Smooth muscle cell (in vitro differentiated cells): ENCODE results near the gene ABLIM1. TPM values are rescaled to one million over a fixed set of nuclear protein-coding genes. Genes with fewer than 3 reads are reported as not detected.

Experiments used
- DNase-seq: peaks from one replicate; lab custom pipeline; 2025; ENCODE audit not compliant: unreplicated experiment; lab: John Stamatoyannopoulos, UW
- H2AFZ ChIP-seq: fragments of 200-600 bp; sonication (generic); 2 replicates; pipeline ENCODE4 v1.6.0; 2016; ENCODE audit warnings: antibody characterized with exemption, low read depth, mild to moderate bottlenecking
- H3F3A ChIP-seq: fragments of 200-600 bp; sonication (generic); 2 replicates; pipeline ENCODE4 v1.6.0; 2017; ENCODE audit warnings: antibody characterized with exemption, low read depth
- H3K27ac ChIP-seq: fragments of 200-600 bp; sonication (generic); 2 replicates; pipeline ENCODE4 v1.5.1; 2016; ENCODE audit warnings: low read depth, mild to moderate bottlenecking
- H3K27me3 ChIP-seq: fragments of 200-600 bp; sonication (generic); 2 replicates; pipeline ENCODE4 v1.6.1; 2016; ENCODE audit warnings: low read depth, mild to moderate bottlenecking
- H3K36me3 ChIP-seq: fragments of 200-600 bp; sonication (generic); 2 replicates; pipeline ENCODE4 v1.5.1; 2016; ENCODE audit warnings: low read depth
- H3K4me1 ChIP-seq: fragments of 200-600 bp; sonication (generic); 2 replicates; pipeline ENCODE4 v1.5.1; 2016; ENCODE audit warnings: low read depth
- H3K4me2 ChIP-seq: fragments of 200-600 bp; sonication (generic); 2 replicates; pipeline ENCODE4 v1.6.0; 2016; ENCODE audit warnings: mild to moderate bottlenecking
- H3K4me3 ChIP-seq: fragments of 200-600 bp; sonication (generic); 2 replicates; pipeline ENCODE4 v1.5.1; 2016; ENCODE audit warnings: mild to moderate bottlenecking
- H3K79me2 ChIP-seq: fragments of 200-600 bp; sonication (generic); 2 replicates; pipeline ENCODE4 v1.6.0; 2016; ENCODE audit warnings: low read depth, mild to moderate bottlenecking
- H3K9ac ChIP-seq: fragments of 200-600 bp; sonication (generic); 2 replicates; pipeline ENCODE4 v1.6.0; 2016; ENCODE audit warnings: low read depth
- H3K9me3 ChIP-seq: fragments of 200-600 bp; sonication (generic); replicated peaks from 2 replicates; pipeline ENCODE4 v1.5.1; 2016; ENCODE audit warnings: low read depth
- H4K20me1 ChIP-seq: fragments of 200-600 bp; sonication (generic); 2 replicates; pipeline ENCODE4 v1.6.0; 2016; ENCODE audit warnings: low read depth
- WGBS: methylation state at CpG from one replicate; pipeline ENCODE4 v1.1.7; 2016; ENCODE audit warnings: low lambda C conversion rate; 5-methylcytosine and 5-hydroxymethylcytosine counted together
- polyA plus RNA-seq: library from polyadenylated mRNA; unstranded; fragments of >200 nt; fragmentation: Nextera tagmentation; extraction: Ambion mirVana; gene quantifications from 2 replicates; pipeline ENCODE4 v1.2.1, GENCODE V29; 2016
- total RNA-seq: library from RNA; depleted of rRNA; stranded (reverse); fragments of >200 nt; gene quantifications from 2 replicates; pipeline ENCODE4 v1.2.3, GENCODE V29; 2014
- TF ChIP-seq, protein P1 (sequence below): fragments of 200-600 bp; sonication (generic); IDR thresholded peaks from 2 replicates; pipeline ENCODE4 v1.5.1; 2017; ENCODE audit warnings: borderline replicate concordance, mild to moderate bottlenecking, antibody characterized with exemption; ENCODE audit not compliant: insufficient read depth, poor library complexity, severe bottlenecking

Gene ABLIM1
- total and polyA plus RNA-seq, 2 experiments from 2014 or later = 1.6 to 17.6 TPM

DNA sequence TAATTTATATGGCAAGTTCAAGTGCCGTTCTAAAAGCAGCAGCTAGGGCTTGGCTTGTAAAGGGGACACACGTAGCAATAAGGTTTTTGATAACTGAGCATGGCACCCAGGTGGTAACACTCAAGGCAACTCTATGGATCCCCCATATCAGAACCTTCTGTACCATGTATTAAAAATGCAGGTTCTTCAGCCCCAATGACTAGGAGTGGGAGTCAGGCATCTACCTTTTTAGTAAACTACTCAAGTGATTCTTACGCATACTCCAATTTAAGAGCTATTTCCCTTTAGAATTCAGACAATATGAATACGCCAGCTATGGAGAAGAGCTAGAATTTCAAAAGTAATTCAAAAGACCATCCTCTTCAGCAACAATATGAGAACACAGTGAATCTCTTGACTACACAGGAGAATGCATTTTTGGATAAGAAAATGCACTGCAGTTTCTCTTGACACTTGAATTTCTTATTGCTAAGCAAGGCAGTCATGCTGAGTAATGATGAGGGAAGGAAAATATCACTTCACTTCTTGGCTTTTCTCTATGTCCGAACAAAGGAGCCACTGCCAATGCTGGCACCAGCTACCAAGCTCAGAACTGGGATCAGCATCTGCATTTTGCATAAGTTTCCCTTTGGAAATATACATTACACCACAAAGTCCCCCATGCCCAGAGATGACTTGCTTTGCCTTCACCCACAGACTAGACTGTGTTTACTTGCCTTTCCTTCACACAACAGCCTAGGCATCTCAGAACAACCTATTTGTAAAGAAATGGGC lies 53.5 kb downstream of the ABLIM1 start:
- no peaks in the 10 kb centered on the region for H3K9me3 ChIP-seq
- H2AFZ ChIP-seq = no peak overlapping the region
- H3F3A ChIP-seq = no peaks in the 10 kb centered on the region
- H3K27ac ChIP-seq = no peak overlapping the region
- H3K27me3 ChIP-seq = no peaks in the 10 kb centered on the region
- no peak overlapping the region for H3K4me2 ChIP-seq
- no peaks in the 10 kb centered on the region for H3K4me1 ChIP-seq
- 73% methylated on average over 5 of the region's 5 CpGs for WGBS
- no peaks in the 10 kb centered on the region for H3K36me3 ChIP-seq
- no peaks in the 10 kb centered on the region for H3K79me2 ChIP-seq
- H3K9ac ChIP-seq = no peak overlapping the region
- H4K20me1 ChIP-seq = no peaks in the 10 kb centered on the region
- no peak overlapping the region for H3K4me3 ChIP-seq
- no peak for DNase-seq
- TF ChIP-seq, protein P1, sequence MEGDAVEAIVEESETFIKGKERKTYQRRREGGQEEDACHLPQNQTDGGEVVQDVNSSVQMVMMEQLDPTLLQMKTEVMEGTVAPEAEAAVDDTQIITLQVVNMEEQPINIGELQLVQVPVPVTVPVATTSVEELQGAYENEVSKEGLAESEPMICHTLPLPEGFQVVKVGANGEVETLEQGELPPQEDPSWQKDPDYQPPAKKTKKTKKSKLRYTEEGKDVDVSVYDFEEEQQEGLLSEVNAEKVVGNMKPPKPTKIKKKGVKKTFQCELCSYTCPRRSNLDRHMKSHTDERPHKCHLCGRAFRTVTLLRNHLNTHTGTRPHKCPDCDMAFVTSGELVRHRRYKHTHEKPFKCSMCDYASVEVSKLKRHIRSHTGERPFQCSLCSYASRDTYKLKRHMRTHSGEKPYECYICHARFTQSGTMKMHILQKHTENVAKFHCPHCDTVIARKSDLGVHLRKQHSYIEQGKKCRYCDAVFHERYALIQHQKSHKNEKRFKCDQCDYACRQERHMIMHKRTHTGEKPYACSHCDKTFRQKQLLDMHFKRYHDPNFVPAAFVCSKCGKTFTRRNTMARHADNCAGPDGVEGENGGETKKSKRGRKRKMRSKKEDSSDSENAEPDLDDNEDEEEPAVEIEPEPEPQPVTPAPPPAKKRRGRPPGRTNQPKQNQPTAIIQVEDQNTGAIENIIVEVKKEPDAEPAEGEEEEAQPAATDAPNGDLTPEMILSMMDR = no peak

DNA sequence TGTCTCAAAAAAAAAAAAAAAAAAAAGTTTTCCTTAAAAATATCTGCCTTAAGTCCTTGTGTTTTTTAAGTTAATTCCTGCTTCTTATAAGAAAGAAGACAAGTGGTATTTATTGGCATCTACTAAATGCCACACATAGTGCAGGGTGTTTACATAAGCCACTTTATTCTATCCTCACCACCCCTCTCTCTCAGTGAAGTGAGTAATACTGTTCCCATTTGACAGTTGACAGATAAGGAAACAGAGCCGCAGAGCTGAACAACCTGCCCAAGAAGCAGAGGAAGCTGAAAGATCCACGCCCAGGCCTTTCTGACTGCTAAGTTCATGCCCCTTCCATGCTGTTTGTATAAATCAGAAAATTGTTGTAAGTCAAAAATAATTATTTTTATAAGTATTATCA lies 54.1 kb downstream of the ABLIM1 start:
- WGBS = 32% methylated on average over 2 of the region's 2 CpGs
- no peak overlapping the region for H3K9ac ChIP-seq
- no peaks in the 10 kb centered on the region for H3K36me3 ChIP-seq
- DNase-seq = no peak
- H4K20me1 ChIP-seq = no peaks in the 10 kb centered on the region
- TF ChIP-seq, protein P1 = no peak
- H3K4me2 ChIP-seq = no peak overlapping the region
- H3K4me3 ChIP-seq = no peak overlapping the region
- H3K27me3 ChIP-seq = no peaks in the 10 kb centered on the region
- H3K4me1 ChIP-seq = no peaks in the 10 kb centered on the region
- H3K9me3 ChIP-seq = no peaks in the 10 kb centered on the region
- no peak overlapping the region for H3K27ac ChIP-seq
- no peak overlapping the region for H2AFZ ChIP-seq
- no peaks in the 10 kb centered on the region for H3F3A ChIP-seq
- H3K79me2 ChIP-seq = no peaks in the 10 kb centered on the region

DNA sequence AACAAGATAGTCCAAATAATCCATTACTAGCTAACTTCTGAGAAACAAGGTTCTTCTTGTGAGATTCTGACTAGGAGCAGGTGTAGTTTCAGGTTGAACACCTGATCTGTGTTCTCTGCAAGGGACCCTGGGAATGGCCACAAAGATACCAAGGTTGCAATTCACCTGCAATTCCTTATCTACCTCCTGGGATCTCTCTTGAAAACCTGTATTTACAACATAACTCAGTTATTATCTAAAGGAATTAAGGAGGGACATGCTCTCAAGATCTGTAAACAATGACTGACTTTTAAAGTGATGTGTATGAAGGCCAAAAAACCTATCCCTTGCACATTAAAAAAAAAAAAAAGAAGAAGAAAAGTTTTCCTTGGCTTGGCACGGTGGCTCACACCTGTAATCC lies 54.8 kb downstream of the ABLIM1 start:
- Histone ChIP-seq H3K4me3 (no peak overlapping the region), H4K20me1 (no peaks in the 10 kb centered on the region), H3F3A (no peaks in the 10 kb centered on the region), H3K27me3 (no peaks in the 10 kb centered on the region), H3K27ac (no peak overlapping the region), H3K9ac (no peak overlapping the region), H3K79me2 (no peaks in the 10 kb centered on the region), H3K4me2 (no peak overlapping the region), H2AFZ (no peak overlapping the region), H3K36me3 (no peaks in the 10 kb centered on the region), H3K4me1 (no peaks in the 10 kb centered on the region), H3K9me3 (no peaks in the 10 kb centered on the region)
- no peak for DNase-seq
- TF ChIP-seq, protein P1 = no peak
- 78% methylated on average over 1 of the region's 1 CpG for WGBS

DNA sequence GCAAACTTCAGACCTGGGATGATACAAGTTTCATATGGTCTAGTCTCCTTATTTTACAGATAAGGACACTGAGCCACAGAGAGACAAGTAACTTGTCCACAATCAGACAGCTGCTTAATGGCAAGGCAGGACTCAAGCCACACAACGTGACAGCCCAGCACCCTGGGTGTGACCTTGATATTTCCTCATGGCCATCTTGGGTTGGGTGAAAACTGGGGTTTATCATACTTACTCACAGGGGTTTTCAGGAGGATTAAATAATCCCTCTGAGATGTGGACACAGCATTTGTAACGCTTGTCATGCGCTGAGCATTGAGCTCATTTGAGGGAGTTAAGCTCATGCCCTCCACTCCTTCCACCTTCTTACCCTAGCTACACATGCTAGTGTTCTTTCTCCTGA lies 58.0 kb downstream of the ABLIM1 start:
- Histone ChIP-seq H3F3A (no peaks in the 10 kb centered on the region), H3K4me3 (no peak overlapping the region), H3K36me3 (no peaks in the 10 kb centered on the region), H3K27me3 (no peaks in the 10 kb centered on the region), H3K9me3 (no peaks in the 10 kb centered on the region), H4K20me1 (no peaks in the 10 kb centered on the region), H3K4me1 (no peaks in the 10 kb centered on the region), H3K4me2 (no peak overlapping the region), H2AFZ (no peak overlapping the region), H3K27ac (no peak overlapping the region), H3K9ac (no peak overlapping the region), H3K79me2 (no peaks in the 10 kb centered on the region)
- 79% methylated on average over 3 of the region's 3 CpGs for WGBS
- DNase-seq = no peak
- TF ChIP-seq, protein P1 = no peak
